ENCODE results near the gene IL10RA.

GRCh38 chr11:117997823-117998579 is 11.8 kb downstream of the IL10RA start:
- no peak for TF ChIP-seq CTCF (conservative IDR thresholded peaks at IDR 0.05; ENCODE audit: low read depth, low read length)
- no peak for TF ChIP-seq EZH2 (IDR thresholded peaks at IDR 0.05; ENCODE audit: low read length, unreplicated experiment)
